Omental fat pad (tissue), 4 donors: Measurements from ENCODE around the gene CFAP65. TPM values are rescaled to one million over a fixed set of nuclear protein-coding genes. Genes with fewer than 3 reads are reported as not detected.

Source experiments
- ATAC-seq: fragments of 150-250 bp; one replicate; pipeline ENCODE4 v1.9.1; 2016; ENCODE audit warnings: mild to moderate bottlenecking, moderate library complexity; ENCODE audit not compliant: low FRiP score
- DNase-seq: peaks from one replicate; pipeline ENCODE4 v3.0.0-alpha.2; 2019; ENCODE audit warnings: low spot score
- CTCF ChIP-seq, 3 donors: fragments of 450-650 bp; IDR thresholded peaks; one replicate each; pipeline ENCODE4 v1.5.1; 2016 to 2017; ENCODE audit warnings: antibody characterized with exemption in 3 of 3, mild to moderate bottlenecking in 3 of 3, moderate library complexity in 2 of 3
- total RNA-seq, 4 donors: library from RNA; depleted of rRNA; stranded (reverse); fragments of >200 nt; gene quantifications; one replicate each; pipeline ENCODE4 v1.1.0, GENCODE V29; 2016

CFAP65 gene
- total RNA-seq, 4 donors from 2014 or later, result 0.19 TPM; not detected in 3

- DNase-seq (no peak), ATAC-seq (no peak)
- TF ChIP-seq CTCF (IDR thresholded peaks at IDR 0.05), result no peak
Observed at GRCh38 chr2:218964041-218964771, 77.1 kb downstream of the CFAP65 start.

- ATAC-seq (no peak), DNase-seq (no peak)
- TF ChIP-seq CTCF (IDR thresholded peaks at IDR 0.05), result no peak
Observed at GRCh38 chr2:218963601-218964000, 77.7 kb downstream of the CFAP65 start.

- no peak for ATAC-seq
- DNase-seq, result no peak
Observed at GRCh38 chr2:218962859-218963492, 78.3 kb downstream of the CFAP65 start.

GRCh38 chr2:218961651-218962570 lies 79.4 kb downstream of the CFAP65 start:
- ATAC-seq, result no peak
- TF ChIP-seq CTCF (IDR thresholded peaks at IDR 0.05), result no peak

More at GRCh38 chr2:218962859-218963492, 78.3 kb downstream of the CFAP65 start:
- no peak for TF ChIP-seq CTCF (IDR thresholded peaks at IDR 0.05)

GRCh38 chr2:218961229-218961628 lies 80.1 kb downstream of the CFAP65 start:
- DNase-seq (no peak), ATAC-seq (no peak)
- TF ChIP-seq CTCF (IDR thresholded peaks at IDR 0.05), result no peak

More at GRCh38 chr2:218961651-218962570, 79.4 kb downstream of the CFAP65 start:
- no peak for DNase-seq

- DNase-seq, result no peak
- ATAC-seq, result no peak
- TF ChIP-seq CTCF (IDR thresholded peaks at IDR 0.05), result no peak
Observed at GRCh38 chr2:218960309-218961165, 80.8 kb downstream of the CFAP65 start.
